PC-3 (cell line): ENCODE results near the gene DLG2.

ENCODE experiments used
- CTCF ChIP-seq: fragments of 300-600 bp; sonication (generic); conservative IDR thresholded peaks from 2 replicates; pipeline ENCODE4 v1.5.1; 2017; ENCODE audit warnings: antibody characterized with exemption, low read depth, mild to moderate bottlenecking, low read length
- EZH2 ChIP-seq: fragments of 300-600 bp; sonication (generic); IDR thresholded peaks from one replicate; pipeline ENCODE4 v1.6.1; 2017; ENCODE audit warnings: antibody characterized with exemption, mild to moderate bottlenecking, low read length; ENCODE audit not compliant: unreplicated experiment

- no peak for TF ChIP-seq CTCF
- no peak for TF ChIP-seq EZH2
These were observed 1998.4 kb downstream of the DLG2 start for GRCh38 chr11:83628622-83629355.
